Measurements from ENCODE around the gene RAI2.
A peak's percentile ranks its signal among the peaks of the same experiment; 100 is the strongest.

RAI2 gene

DNA sequence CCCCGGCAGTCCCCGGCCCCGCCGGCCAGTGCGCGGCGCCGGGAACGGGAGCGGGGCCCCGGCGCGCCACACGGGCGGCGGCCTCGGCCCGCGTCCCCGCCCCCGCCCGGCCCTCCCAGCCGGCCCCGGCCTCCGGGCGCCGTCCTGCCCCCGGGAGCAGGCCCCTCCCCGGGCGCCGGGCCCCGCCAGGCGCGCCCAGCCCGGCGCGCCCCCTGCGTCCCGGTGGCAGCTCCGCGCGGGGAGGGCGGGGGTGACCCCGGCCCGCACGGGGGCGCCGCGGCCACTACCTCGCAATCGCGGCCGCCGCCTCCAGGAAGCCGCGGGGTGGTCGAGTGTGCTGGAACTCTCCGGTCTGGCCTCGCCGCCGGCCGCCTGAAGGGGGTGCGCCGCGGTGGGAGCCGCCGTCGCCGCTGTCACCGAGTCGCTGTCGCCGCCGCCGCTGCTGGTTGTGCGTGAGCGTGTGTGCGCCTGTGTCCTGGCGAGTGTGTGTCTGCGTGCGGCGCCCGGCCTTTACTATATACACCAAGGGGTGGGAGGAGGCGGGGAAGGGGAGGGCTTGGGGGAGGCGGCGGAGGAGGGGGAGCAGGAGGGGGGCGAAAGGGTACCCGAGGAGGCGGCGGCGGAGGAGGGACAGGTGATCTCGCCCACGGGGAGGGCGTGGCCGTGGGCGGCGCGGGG is at the start of gene RAI2:
TSS of gene RAI2 (minus strand) at position 488 of the 678 bp plus-strand sequence. CDS start 59,288 bp downstream, outside the sequence.
- peak in 1 of 2 donors; percentile 1 for DNase-seq (ENCODE audit: extremely low read depth in 1 of 2, low read depth in 1 of 2)

DNA sequence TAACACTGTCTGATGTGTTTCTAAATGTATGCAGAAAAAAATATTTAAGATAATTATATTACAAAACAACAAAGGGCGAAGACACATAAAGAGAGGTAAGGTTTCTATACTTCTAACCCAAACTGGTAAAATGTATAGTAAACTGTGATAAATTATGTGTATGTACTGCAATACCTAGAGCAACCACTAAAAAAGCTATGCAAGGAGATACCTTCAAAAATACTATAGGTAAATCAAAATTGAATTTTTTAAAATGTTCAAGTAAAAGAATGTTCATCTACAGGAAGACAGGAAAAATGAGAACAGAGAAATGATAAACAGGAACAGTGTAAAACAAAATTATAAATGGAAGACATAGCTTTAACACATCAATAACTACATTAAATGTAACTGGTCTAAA is 27.3 kb upstream of the RAI2 start:
- no peak for DNase-seq (ENCODE audit: extremely low read depth in 1 of 2, low read depth in 1 of 2)

DNA sequence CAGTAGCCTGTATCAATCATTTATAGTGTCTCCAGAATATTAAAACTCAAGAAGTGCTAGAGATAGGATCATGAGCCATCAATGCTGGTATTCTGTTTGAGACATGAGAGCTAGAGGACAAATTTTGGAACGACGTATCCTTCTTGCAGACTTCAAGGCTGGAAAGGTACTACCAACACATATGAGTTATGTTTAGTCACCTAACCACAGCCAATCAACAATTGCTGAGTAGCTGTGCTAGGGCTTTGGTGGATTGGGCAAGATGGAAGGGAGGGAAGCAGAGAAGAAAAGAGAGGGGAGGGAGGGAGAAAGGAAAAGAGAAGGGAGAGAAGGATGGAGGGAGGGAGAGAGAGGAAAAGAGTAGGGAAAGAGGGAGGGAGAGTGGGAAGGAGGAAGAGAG is 21.6 kb upstream of the RAI2 start:
- DNase-seq (ENCODE audit: extremely low read depth in 1 of 2, low read depth in 1 of 2) = no peak

DNA sequence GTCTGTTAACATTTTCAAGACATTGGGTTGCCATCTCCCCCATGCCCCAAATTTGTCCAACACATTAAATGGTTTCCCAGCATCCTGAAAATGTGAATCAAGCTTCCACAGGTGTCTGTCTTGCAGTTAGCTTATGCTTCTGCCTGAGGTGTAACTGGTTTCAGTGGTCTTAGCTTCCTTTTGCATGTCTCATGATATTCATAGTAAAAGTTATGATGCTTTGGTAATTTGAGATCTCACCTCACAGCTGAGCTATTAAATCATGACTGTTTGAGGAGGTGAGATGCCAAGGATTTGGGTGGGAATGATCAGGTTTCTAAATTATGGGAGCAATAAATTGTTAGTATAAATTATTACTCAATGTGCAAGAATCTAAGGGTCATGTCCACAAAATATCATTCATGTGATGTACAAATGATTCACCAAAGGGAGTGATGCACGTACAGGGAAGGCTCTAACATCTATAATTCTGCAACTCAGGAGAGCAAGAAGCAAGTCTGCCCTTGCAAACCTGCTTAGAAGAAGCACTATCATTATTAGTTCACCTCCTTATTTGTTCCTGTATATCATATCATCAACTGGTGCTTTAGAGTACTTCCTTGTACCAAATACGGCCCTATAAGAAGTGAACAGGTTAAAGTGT is 17.1 kb upstream of the RAI2 start:
- no peak for DNase-seq (ENCODE audit: extremely low read depth in 1 of 2, low read depth in 1 of 2)

DNA sequence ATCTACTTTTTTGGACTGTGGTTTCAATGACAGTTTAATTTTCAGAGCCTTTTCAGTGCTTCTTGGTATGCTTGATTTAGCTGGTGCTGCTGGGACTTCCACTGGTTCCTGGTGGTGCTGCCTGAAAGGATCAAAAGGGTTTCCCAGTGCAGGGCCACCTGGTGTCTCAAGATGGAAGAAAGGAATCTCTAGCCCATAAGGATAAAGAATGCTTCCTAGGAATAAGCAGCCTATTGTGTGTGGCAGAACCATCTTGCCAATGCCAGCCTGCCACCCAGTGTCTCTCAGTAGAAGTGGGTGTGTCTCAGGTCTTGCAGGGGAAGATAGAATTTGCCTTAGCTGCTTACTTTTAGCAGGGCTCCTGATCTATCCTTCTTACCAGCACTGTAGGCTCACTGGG is 15.0 kb upstream of the RAI2 start:
- no peak for DNase-seq (ENCODE audit: extremely low read depth in 1 of 2, low read depth in 1 of 2)

DNA sequence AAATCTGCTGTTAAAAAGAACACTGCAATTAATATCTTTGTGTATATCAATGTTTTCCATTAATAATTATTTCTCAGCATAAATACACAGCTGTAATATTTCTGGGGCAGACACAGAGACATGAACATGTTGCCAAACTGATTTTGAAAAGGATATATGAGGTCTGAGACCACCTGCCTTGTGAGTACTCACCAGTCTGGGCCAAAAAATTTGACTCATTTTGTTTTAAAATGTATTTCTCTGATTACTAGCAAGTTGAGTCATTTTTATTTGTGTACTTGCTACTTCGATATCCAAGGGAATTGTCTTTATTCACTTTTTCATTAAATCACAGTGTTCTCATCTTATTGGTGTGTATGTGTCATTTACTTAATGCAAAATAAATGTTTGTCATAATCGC is 8.5 kb upstream of the RAI2 start:
- DNase-seq (ENCODE audit: extremely low read depth in 1 of 2, low read depth in 1 of 2) = no peak

DNA sequence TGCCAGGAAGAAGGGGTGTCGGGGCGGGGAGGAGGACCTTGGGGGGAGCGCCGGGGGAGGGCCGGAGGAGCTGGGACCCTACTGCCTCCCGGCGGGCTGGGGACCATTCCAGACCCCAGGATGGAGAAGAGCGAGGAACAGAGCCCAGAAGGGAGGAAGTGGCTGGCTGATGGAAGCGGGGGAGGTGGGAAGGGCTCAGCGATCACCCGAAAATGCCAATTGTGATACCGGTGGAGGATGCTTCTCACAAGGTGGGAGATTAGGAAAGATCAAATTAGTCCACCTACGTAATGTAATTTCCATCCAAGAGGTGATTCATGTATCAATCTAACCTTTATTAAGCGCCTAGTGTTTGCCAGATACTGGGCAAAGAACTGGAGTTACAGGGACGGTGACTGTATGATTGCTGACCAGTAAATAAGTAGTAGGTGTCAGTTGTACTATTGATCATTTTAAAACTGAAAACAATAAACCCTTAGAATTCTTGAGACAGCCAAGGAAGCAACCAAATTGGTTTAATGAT is 452 bp upstream of the RAI2 start:
- DNase-seq (ENCODE audit: extremely low read depth in 1 of 2, low read depth in 1 of 2) = no peak

DNA sequence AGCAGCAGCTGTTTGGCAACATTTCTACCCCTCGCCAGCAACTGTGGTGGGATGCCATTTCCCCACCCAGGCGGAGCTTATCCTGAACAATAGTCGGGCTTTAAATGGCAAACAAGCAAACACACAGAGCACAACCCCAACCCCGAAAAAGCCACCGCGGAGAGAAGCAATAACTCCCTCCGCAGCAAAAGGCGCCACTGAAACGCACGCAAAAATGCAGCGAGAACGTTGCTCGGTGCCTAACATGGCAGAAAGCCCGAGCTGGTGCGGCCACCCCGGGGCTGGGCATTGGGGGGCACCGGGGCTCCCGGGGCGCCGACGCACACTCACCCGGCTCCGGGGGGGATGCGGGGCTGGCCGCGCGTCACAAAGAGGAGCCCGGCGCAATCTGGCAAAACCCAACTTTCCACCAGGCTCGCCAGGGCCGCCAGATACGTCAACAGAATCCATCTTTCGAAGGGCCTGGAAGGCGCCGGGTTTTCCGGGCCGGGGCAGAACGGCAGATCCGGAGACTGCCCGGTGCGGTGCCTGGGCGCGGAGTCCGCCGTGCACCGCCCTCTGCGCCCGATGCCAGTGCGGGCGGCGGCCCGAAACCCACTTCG is 818 bp downstream of the RAI2 start:
- no peak for DNase-seq (ENCODE audit: extremely low read depth in 1 of 2, low read depth in 1 of 2)

DNA sequence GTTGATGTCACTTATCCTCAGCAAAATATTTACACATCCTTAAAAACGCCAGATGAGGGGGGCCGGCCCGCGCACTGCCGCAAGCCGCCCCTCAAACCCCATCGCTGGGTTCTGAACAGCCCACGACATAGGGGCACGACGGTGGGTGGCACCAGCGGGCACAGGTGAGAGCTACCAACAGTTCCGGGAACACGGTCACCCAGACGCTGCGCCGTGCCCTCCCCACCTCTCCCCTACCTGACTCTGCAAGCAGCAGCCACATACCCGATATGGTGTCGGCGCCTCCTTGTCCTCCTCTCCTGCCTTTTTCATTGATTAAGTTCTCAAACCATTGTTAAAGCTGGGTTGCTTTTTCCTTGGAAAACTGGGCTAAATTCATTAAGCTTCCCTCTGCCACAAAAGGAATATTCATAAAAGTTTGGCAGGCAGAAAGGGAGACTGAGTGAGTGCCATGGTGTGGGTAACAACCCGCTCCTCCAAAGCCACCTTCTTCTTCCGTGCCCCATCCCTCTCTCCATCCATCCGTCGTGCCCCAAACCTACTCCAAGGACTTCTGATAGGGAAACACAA is 1.4 kb downstream of the RAI2 start:
- no peak for DNase-seq (ENCODE audit: extremely low read depth in 1 of 2, low read depth in 1 of 2)

DNA sequence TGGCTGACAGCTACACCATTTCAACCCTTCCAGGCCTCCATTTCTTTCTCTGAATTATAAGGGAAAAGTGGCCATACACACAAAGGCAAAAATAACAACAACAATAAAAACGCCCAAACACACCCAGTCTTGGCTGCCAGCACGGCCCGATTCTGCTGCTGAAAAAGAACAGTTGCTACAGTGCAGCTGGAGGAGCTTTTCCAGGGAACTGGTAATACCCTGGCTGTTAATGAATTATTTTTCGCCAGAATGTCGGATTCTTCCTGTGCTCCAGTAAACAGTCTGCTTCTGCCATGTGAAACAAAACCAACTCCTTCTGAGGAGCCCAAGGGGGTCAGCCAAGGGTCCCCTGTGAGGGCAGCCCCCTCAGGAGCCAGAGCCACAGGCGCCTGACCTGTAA is 6.6 kb downstream of the RAI2 start:
- DNase-seq (ENCODE audit: extremely low read depth in 1 of 2, low read depth in 1 of 2) = no peak

DNA sequence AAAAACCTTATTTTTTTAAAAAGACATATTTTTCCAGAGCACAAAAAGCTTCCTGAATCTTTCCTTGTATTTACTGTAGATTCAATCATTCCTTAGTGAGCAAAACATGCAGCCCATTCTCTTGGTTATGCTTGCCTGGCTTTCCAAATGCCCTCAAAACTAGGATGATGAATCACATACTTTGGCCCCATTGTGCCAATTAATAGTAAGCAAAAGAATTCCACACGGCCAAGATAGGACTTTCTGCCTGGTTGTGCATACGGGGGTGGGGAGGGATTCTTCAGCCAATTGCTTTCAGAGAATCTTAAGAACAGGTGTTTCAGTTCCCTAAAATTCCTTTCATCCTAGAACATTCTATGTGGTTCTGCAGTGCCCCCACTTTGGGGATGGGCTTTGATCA is 7.0 kb downstream of the RAI2 start:
- no peak for DNase-seq (ENCODE audit: extremely low read depth in 1 of 2, low read depth in 1 of 2)

DNA sequence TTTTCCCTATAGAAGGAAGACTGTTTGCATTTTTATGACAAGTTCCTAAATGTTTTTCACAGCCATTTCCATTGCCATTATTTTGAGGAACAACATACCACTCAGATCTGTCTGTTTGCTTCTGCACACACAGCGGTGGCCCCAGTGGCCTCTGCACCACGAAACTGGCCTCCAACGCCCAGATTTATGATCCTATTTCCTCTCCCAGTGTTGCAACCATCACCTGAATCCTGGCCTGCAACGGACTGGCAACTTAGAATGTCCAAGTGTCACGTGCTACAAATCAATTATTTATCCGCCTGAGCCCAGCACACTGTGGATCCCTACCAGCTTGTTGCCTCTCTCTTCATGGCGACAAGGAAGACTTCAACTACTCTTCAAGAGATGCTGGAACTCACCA is 9.2 kb downstream of the RAI2 start:
- no peak for DNase-seq (ENCODE audit: extremely low read depth in 1 of 2, low read depth in 1 of 2)

DNA sequence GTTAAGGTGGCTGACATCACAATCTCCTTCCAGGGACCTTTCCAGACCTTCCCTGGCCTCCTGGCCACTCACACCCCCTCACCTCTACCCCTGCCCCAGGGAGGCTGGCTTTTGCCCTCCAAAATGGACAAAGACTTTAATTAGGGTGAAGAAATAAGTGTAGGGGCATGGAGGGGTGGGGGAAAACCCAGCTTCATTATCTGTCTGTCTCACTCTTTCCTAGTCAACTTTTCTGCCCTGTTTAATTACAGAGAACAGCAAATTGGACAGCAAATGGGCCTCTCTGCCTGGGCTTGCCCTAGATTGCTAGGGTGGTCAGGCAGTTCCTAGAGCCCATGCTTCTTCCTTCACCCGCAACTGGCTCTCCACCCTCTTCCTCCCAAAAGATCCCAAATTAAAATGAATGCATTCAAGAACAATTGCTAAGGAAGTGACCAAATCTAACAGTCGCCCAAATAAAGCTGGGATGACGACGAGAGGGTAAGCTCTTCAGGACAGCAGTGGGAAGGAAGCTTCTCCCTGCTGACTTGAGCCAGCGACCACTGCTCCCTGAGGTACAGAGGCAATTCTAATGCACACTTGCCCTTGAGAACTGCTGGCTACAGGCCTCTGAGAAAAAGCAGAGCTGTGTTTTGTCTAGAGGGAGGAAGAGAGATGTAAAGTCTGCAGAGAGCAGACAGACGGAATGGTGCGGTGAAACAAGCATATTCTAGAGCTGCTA is 12.4 kb downstream of the RAI2 start:
- no peak for DNase-seq (ENCODE audit: extremely low read depth in 1 of 2, low read depth in 1 of 2)

DNA sequence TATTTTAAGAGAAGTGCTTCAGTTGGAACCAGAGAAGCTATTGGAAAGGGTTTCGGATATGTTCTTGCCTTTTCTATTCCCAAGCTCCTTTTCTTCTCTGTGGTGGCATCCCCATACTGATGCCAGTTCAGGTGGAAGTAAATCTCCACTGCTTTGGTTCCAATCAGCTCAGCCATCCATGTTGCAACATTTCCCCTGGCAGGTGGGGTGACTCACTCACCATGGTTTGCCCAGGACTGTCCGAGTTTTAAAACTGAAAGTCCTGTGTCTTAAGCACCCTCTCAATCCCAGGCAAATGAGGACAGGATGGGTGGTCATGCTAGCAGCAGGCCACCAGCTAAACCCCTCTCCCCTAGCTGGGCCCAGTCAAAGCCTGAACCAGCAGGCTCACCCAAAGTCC is 15.1 kb downstream of the RAI2 start:
- DNase-seq (ENCODE audit: extremely low read depth in 1 of 2, low read depth in 1 of 2) = no peak

DNA sequence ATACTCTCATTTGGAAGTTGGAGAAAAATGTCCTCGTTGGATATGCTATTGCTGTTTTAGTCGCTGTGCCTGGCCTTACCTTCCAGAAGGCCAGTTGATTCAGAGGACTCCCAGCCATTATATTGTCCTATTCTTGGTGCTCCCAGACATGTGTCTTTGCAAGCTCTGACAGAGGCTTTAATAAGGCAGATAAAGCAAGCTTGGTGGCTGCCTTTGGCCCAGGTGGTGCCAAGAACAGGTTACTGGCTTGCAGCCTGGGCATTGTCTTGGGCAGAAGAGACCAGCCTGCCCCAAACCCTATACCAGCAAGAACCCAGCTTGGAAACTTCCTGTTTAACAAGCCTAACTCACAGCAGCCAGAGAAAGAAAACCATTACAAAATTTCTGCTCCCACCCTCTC is 16.9 kb downstream of the RAI2 start:
- no peak for DNase-seq (ENCODE audit: extremely low read depth in 1 of 2, low read depth in 1 of 2)

DNA sequence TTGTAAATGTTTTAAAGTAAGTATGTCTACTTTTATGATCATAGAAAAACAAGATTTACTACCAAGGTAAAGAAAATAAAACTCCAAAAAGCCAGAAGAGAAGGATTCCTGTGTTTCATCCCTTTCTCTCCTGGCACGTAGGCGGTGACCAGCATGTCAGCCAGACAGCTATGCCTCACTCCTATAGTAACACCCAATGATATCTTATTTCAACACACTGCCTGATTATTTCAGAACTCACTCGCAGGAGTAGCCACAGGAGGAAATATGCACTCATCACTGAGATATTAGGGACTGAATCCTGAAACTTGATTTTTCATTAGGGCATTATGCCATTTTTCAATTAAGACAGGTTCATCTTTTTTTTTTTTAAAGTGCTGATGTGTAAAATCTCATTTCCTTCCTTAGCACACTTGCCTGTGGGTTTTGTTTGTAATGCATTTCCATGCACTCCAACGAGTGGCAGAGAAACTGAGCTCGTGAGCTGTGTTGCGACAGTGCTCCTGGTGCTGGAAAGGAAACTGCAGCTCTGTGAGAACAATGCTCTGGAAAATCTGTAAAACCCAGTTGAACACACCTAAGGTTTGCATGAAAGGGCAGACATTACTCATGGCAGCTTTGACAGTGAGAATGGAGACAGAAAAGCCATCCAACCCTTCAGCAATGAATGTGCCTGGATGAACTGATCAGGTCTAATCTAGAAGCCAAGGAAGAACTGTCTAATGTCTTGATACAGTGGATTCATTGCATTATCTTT is 18.2 kb downstream of the RAI2 start:
- no peak for DNase-seq (ENCODE audit: extremely low read depth in 1 of 2, low read depth in 1 of 2)

DNA sequence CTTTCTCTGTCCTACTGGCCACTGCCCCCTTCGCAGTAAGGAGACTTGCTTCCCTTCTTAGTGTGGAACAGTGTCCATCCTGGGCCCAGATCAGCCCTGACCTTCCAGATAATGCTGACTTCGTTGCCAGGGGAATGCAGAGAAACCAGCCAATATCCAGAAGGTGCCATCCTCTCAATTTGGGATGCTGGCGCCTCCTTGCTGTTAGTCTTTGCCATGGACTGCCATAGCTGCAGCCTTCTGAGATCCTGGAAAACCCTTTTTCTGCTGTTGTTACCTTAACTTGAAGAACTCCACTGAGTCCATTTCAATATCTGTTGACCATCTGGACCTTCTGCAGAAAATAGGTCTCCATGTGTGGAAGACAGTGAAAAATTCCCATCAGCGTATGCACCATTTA is 21.8 kb downstream of the RAI2 start:
- DNase-seq (ENCODE audit: extremely low read depth in 1 of 2, low read depth in 1 of 2) = no peak

DNA sequence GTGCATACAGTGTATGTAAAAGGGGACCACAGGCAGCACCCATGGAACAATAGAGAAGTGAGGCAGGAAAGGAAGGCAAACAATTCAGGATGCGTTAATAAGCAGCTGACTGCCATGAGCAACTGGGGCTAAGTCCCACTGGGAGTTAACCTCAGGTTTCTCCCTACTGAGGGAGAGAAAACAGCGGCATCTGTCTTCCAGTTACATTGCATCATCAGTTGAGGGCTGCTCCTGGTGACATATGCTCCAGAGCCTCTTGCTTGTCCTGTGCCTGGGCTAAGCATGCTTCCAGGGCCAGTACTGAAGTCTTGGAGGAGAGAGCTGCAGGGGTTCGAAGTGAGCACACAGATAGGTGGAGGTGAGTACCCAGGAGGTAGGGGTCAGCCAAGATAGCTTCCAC is 24.3 kb downstream of the RAI2 start:
- no peak for DNase-seq (ENCODE audit: extremely low read depth in 1 of 2, low read depth in 1 of 2)

DNA sequence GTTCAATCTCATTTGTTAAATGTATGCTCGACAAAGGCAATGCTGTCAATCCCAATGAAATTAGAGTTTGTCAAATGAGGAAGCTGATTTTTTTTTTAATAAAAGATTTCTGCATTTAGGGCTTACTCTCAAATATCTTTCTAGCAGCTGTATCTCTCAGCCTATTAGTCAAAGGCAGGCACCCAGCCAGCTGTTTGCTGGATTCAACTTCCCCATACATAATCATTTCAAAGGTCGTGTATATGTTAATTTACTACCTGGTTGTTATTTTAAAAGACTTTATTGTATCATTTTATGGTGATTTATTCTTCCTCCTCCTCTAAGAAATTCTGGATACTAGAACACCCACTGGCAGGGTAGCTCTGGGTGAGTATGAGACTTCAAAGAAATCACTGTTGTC is 27.1 kb downstream of the RAI2 start:
- no peak for DNase-seq (ENCODE audit: extremely low read depth in 1 of 2, low read depth in 1 of 2)

DNA sequence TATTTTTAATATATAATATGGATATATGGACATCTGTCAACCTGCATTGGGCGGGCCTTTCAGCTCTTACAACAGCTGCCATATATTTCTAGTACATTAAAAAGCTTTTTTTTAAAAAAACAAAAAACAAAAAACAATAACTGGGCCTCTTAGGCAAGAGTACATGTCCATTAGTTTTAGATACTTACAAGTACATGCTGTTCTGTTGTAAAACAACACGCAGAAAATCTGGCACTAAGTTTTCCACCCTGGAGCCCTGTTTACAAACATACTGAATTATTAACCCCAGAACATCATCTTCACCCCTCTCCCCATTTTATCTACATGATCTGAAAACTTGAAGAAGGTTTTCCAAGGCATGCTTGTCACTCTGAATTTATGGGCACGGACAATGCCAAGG is 29.8 kb downstream of the RAI2 start:
- no peak for DNase-seq (ENCODE audit: extremely low read depth in 1 of 2, low read depth in 1 of 2)

DNA sequence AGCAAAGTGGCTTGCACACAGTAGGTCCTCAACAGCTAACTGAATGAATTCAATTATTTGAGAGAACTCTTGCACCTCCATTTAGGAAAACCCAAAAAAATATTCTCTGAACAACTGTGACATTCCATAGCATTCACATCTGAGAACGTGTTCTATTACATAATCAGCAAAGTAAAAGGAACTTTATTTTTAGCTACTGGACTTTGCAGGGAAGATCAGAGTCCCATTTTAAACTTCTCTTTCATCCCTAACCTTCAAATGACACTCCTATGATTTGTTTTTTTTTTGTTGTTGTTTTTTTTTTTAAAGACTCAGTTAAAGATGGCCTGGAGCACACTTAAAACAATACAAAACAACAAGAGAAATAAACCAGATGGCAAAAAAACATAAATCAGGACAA is 30.9 kb downstream of the RAI2 start:
- DNase-seq (ENCODE audit: extremely low read depth in 1 of 2, low read depth in 1 of 2) = no peak

All from stimulated activated CD8-positive, alpha-beta memory T cell treated with anti-CD3 and anti-CD28 coated beads, Interleukin-7, amount 100 ng/mL, for 48 hours (primary cell).